Panc1 (cell line): ENCODE data around the gene PRKG1. TPM values are rescaled to one million over a fixed set of nuclear protein-coding genes. Genes with fewer than 3 reads are reported as not detected.

Source experiments
- ATAC-seq: fragments of 200-7000 bp; cut with Tn5 transposase; 2 replicates; pipeline ENCODE4 v1.9.1; 2020; ENCODE audit warnings: mild to moderate bottlenecking, moderate library complexity
- BruUV-seq: library from RNA; stranded (reverse); fragments of 400-500 nt; replicated peaks from 2 replicates; lab custom pipeline; 2021; lab: Mats Ljungman, UMichigan
- CTCF ChIA-PET: fragments of 300-600 bp; sonication (Branson Sonifier 250); formaldehyde crosslinking; loops from one replicate; lab custom pipeline; 2022; ENCODE audit warnings: antibody characterized with exemption; lab: Charles Lee
- POLR2A ChIA-PET: fragments of 300-600 bp; sonication (Branson Sonifier 250); formaldehyde crosslinking; loops from one replicate; lab custom pipeline; 2022; ENCODE audit warnings: antibody characterized with exemption; lab: Charles Lee
- DNase-seq: peaks from one replicate; pipeline ENCODE4 v3.0.0-alpha.2; 2010; ENCODE audit warnings: low read depth, low spot score
- H3K27ac ChIP-seq: 2 replicates; pipeline ENCODE4 v1.5.1; 2011; ENCODE audit warnings: mild to moderate bottlenecking, low read length, inconsistent platforms
- H3K27me3 ChIP-seq: fragments of 200-500 bp; sonication (Bioruptor generic); 2 replicates; pipeline ENCODE4 v1.6.0; 2014; ENCODE audit warnings: low read length, inconsistent platforms; ENCODE audit not compliant: control insufficient read depth, insufficient read depth
- H3K36me3 ChIP-seq: fragments of 200-500 bp; sonication (Bioruptor generic); 2 replicates; pipeline ENCODE4 v1.5.1; 2014; ENCODE audit warnings: inconsistent platforms, mild to moderate bottlenecking, low read length, moderate library complexity; ENCODE audit not compliant: control insufficient read depth, insufficient read depth
- H3K4me1 ChIP-seq: 2 replicates; pipeline ENCODE4 v1.5.1; 2011; ENCODE audit warnings: inconsistent platforms, mild to moderate bottlenecking, low read length, moderate library complexity; ENCODE audit not compliant: control insufficient read depth, insufficient read depth
- H3K4me3 ChIP-seq, 2 experiments: 2 replicates each; pipeline ENCODE4 v1.5.1; 2011 to 2012; ENCODE audit warnings: low read depth in 2 of 2, low read length in 2 of 2, mild to moderate bottlenecking in 2 of 2, inconsistent platforms in 1 of 2, moderate library complexity in 1 of 2
- H3K9me3 ChIP-seq: fragments of 200-500 bp; sonication (Bioruptor generic); 2 replicates; pipeline ENCODE4 v1.5.1; 2014; ENCODE audit warnings: low read depth, mild to moderate bottlenecking, inconsistent platforms, low read length, moderate library complexity; ENCODE audit not compliant: control insufficient read depth, insufficient read depth
- POLR2AphosphoS5 ChIP-seq: IDR thresholded peaks from 2 replicates; pipeline ENCODE4 v1.6.1; 2012; ENCODE audit warnings: mild to moderate bottlenecking, low read depth, low read length, moderate library complexity
- SIN3A ChIP-seq: IDR thresholded peaks from 2 replicates; pipeline ENCODE4 v1.6.1; 2012; ENCODE audit warnings: low read depth, mild to moderate bottlenecking, low read length, moderate library complexity, borderline replicate concordance; ENCODE audit not compliant: insufficient read depth
- TCF7L2 ChIP-seq: IDR thresholded peaks from 2 replicates; pipeline ENCODE4 v1.6.1; 2011; ENCODE audit warnings: mild to moderate bottlenecking, low read depth, low read length, inconsistent platforms
- in situ Hi-C: cut with HindIII; loops from 2 replicates; pipeline ENCODE4 v1.10.0; 2016; ENCODE audit warnings: low sequenced_read_pairs, low pct_unique_long_range_greater_than_20kb
- intact Hi-C: fragments of 100-400 bp; cut with micrococcal nuclease; formaldehyde crosslinking; loops from one replicate; pipeline ENCODE4 v1.10.0; 2022; ENCODE audit not compliant: unreplicated experiment
- total RNA-seq: library from RNA; stranded (reverse); gene quantifications from one replicate; pipeline ENCODE4 v1.2.1, GENCODE V29; 2021; ENCODE audit not compliant: unreplicated experiment
- TF ChIP-seq, protein P1 (sequence below), 2 experiments: IDR thresholded peaks; 2 replicates each; pipeline ENCODE4 v1.6.1; 2011 to 2012; ENCODE audit warnings: low read depth in 2 of 2, control low read depth in 1 of 2, low read length in 1 of 2, mild to moderate bottlenecking in 1 of 2, moderate library complexity in 1 of 2; ENCODE audit not compliant: insufficient read depth in 1 of 2
- TF ChIP-seq, protein P2 (sequence below): fragments of 450-650 bp; IDR thresholded peaks from 2 replicates; pipeline ENCODE4 v1.5.1; 2017; ENCODE audit warnings: mild to moderate bottlenecking

Gene PRKG1
- total RNA-seq, 1 experiment from 2014 or later, result 0.92 TPM

DNA sequence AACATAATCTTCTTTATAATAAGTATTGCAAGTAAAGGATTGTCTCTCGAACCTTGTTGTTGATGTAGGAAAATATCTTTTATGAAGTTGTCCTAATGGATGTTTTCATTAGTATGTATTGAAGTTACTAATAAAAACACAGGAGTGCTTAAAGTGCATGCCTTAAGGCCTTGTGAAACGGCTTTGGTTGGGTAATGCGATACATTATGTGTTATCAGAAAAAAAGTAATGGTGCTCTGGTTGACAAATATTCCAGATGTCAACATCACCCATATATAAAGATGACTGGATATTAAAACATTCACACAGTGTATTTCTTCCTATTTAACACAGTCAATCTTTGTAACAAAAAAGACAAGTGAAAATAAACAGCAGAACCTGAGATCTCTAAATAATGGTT is 310.7 kb downstream of the PRKG1 start:
- Histone ChIP-seq H3K36me3 (no peaks in the 10 kb centered on the region), H3K4me1 (no peaks in the 10 kb centered on the region), H3K9me3 (no peaks in the 10 kb centered on the region), H3K4me3 (no peak overlapping the region), H3K27me3 (no peaks in the 10 kb centered on the region), H3K27ac (no peak overlapping the region)
- TF ChIP-seq, protein P1, sequence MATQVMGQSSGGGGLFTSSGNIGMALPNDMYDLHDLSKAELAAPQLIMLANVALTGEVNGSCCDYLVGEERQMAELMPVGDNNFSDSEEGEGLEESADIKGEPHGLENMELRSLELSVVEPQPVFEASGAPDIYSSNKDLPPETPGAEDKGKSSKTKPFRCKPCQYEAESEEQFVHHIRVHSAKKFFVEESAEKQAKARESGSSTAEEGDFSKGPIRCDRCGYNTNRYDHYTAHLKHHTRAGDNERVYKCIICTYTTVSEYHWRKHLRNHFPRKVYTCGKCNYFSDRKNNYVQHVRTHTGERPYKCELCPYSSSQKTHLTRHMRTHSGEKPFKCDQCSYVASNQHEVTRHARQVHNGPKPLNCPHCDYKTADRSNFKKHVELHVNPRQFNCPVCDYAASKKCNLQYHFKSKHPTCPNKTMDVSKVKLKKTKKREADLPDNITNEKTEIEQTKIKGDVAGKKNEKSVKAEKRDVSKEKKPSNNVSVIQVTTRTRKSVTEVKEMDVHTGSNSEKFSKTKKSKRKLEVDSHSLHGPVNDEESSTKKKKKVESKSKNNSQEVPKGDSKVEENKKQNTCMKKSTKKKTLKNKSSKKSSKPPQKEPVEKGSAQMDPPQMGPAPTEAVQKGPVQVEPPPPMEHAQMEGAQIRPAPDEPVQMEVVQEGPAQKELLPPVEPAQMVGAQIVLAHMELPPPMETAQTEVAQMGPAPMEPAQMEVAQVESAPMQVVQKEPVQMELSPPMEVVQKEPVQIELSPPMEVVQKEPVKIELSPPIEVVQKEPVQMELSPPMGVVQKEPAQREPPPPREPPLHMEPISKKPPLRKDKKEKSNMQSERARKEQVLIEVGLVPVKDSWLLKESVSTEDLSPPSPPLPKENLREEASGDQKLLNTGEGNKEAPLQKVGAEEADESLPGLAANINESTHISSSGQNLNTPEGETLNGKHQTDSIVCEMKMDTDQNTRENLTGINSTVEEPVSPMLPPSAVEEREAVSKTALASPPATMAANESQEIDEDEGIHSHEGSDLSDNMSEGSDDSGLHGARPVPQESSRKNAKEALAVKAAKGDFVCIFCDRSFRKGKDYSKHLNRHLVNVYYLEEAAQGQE (IDR thresholded peaks at IDR 0.05; ENCODE audit: insufficient read depth in 1 of 2, low read depth in 2 of 2, low read length in 1 of 2), result no peak
- TF ChIP-seq, protein P2, sequence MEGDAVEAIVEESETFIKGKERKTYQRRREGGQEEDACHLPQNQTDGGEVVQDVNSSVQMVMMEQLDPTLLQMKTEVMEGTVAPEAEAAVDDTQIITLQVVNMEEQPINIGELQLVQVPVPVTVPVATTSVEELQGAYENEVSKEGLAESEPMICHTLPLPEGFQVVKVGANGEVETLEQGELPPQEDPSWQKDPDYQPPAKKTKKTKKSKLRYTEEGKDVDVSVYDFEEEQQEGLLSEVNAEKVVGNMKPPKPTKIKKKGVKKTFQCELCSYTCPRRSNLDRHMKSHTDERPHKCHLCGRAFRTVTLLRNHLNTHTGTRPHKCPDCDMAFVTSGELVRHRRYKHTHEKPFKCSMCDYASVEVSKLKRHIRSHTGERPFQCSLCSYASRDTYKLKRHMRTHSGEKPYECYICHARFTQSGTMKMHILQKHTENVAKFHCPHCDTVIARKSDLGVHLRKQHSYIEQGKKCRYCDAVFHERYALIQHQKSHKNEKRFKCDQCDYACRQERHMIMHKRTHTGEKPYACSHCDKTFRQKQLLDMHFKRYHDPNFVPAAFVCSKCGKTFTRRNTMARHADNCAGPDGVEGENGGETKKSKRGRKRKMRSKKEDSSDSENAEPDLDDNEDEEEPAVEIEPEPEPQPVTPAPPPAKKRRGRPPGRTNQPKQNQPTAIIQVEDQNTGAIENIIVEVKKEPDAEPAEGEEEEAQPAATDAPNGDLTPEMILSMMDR, result no peak
- TF ChIP-seq TCF7L2, result no peak
- TF ChIP-seq SIN3A, result no peak
- no peak for TF ChIP-seq POLR2AphosphoS5
- CTCF ChIA-PET, result no interaction called here
- DNase-seq (no peak), ATAC-seq (no peak)
- BruUV-seq, result no TSS peak
- POLR2A ChIA-PET, result no interaction called here
- in situ Hi-C loops (no loop called here), intact Hi-C loops (loop anchor here (10.0 kb wide), 1 partner anchor 830 kb away; no protein-coding TSS in a partner anchor)

DNA sequence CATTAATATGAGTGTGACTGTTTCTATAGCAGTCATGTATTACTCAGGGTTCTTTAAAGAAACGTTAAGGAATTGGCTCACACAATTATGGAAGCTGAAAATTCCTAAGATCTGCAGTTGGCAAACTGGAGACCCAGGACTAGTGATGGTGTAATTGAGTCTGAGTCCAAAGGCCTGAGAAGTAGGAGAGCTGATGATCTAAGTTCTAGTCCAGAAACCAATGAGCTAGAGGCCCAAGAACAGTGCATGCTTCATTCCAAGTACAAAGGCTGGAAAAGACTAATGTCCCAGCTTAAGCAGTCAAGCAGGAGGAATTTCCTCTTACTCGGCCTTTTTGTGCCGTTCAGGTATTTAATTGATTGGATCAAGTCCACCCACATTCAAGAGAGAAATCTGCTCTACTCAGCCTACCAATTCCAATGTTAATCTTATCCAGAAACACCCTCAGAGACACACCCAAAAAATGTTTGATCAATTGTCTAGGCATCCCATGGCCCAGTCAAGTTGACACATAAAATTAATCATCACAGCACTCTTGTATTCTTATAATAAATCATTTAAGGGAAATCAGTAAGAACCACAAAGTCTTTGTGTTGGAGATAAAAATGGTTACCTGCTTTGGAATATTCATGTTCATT is 312.1 kb downstream of the PRKG1 start:
- ATAC-seq, result no peak
- in situ Hi-C loops, result no loop called here
- no TSS peak for BruUV-seq
- no peak overlapping the region for H3K27ac ChIP-seq
- intact Hi-C loops, result loop anchor here (10.0 kb wide), 1 partner anchor 828 kb away; no protein-coding TSS in a partner anchor
- H3K27me3 ChIP-seq, result no peaks in the 10 kb centered on the region
- no peaks in the 10 kb centered on the region for H3K36me3 ChIP-seq
- no peak for DNase-seq
- H3K4me3 ChIP-seq, result no peak overlapping the region
- ChIA-PET CTCF (no interaction called here), POLR2A (no interaction called here)
- H3K9me3 ChIP-seq, result no peaks in the 10 kb centered on the region
- H3K4me1 ChIP-seq, result no peaks in the 10 kb centered on the region
- TF ChIP-seq, protein P1 (IDR thresholded peaks at IDR 0.05; ENCODE audit: insufficient read depth in 1 of 2, low read depth in 2 of 2, low read length in 1 of 2), result no peak
- TF ChIP-seq POLR2AphosphoS5, result no peak
- TF ChIP-seq, protein P2, result no peak
- no peak for TF ChIP-seq SIN3A
- TF ChIP-seq TCF7L2, result no peak
